ENCODE data around the gene RC3H2. TPM values are rescaled to one million over a fixed set of nuclear protein-coding genes. Genes with fewer than 3 reads are reported as not detected.
A peak's percentile ranks its signal among the peaks of the same experiment; 100 is the strongest.

Gene RC3H2
- total and polyA plus RNA-seq, 2 donors from 2014 or later: 9.8 to 49.9 TPM

DNA sequence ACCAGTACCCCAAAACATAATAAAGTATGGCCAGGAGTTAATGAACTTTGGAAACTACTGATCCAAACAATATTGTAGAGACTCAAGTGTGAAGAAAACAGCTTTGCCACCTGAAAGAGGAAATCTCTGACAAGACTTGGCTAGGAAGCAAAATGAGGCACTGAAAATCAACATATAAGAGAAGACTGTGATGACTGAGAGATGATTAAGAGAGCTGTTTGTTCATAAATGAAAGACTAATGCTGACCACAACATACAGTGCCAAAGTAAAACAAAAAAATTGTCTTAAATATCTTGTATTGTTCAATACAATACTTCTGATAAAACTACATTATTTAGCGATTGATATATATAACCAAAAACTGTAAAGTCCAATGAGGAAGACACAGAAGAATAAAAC lies 7.2 kb downstream of the RC3H2 start:
- H3K9me3 ChIP-seq (ENCODE audit: control insufficient read depth in 2 of 3, insufficient read depth in 1 of 3, low read length in 3 of 3): no peaks in the 10 kb centered on the region
- H3K27ac ChIP-seq (ENCODE audit: low read depth in 2 of 2, low read length in 2 of 2): no peak overlapping the region
- peaks cover 0 to 10% (median 0%) of the 10 kb centered on the region in 3 donors for H3K4me1 ChIP-seq (ENCODE audit: control insufficient read depth in 2 of 3, insufficient read depth in 2 of 3, low read depth in 1 of 3, low read length in 3 of 3)
- intact Hi-C loops (cut with DNase I): no loop called here
- H3K36me3 ChIP-seq (ENCODE audit: control insufficient read depth in 2 of 3, insufficient read depth in 3 of 3, low read length in 3 of 3): no peaks in the 10 kb centered on the region
- no peaks in the 10 kb centered on the region for H3K27me3 ChIP-seq (ENCODE audit: control insufficient read depth, insufficient read depth, low read length)
- no peak overlapping the region for H3K9ac ChIP-seq (ENCODE audit: low read length in 3 of 3)
- DNase-seq (peak in 1 of 5 donors; percentile 1), FAIRE-seq (no peak)
- TF ChIP-seq, protein P1, sequence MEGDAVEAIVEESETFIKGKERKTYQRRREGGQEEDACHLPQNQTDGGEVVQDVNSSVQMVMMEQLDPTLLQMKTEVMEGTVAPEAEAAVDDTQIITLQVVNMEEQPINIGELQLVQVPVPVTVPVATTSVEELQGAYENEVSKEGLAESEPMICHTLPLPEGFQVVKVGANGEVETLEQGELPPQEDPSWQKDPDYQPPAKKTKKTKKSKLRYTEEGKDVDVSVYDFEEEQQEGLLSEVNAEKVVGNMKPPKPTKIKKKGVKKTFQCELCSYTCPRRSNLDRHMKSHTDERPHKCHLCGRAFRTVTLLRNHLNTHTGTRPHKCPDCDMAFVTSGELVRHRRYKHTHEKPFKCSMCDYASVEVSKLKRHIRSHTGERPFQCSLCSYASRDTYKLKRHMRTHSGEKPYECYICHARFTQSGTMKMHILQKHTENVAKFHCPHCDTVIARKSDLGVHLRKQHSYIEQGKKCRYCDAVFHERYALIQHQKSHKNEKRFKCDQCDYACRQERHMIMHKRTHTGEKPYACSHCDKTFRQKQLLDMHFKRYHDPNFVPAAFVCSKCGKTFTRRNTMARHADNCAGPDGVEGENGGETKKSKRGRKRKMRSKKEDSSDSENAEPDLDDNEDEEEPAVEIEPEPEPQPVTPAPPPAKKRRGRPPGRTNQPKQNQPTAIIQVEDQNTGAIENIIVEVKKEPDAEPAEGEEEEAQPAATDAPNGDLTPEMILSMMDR (IDR thresholded peaks at IDR 0.05; ENCODE audit: borderline replicate concordance, extremely low read depth, insufficient read depth): no peak
- no peak overlapping the region for H3K4me3 ChIP-seq (ENCODE audit: low read length in 3 of 3)

DNA sequence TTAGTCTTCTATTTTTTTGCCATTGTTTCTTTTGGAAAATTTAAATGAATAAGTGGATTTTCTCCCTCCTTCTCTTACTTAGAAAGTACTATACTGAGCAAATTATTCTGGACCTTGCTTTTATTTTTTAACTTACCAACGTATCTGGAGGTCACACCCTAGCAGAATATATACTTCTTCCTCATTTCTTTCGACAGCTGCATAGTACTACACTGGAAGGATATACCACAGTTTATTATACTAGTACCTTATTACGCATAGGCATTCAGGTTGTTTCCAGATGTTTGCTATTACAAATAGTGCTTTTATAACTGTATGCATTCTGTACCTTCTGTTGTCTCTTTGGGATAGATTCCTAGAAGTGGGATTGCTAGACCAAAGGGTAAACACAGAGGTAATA lies 16.7 kb downstream of the RC3H2 start:
- DNase-seq (no peak), FAIRE-seq (no peak)
- no peak overlapping the region for H3K9ac ChIP-seq (ENCODE audit: low read length in 3 of 3)
- H3K36me3 ChIP-seq (ENCODE audit: control insufficient read depth in 2 of 3, insufficient read depth in 3 of 3, low read length in 3 of 3): peaks cover 10 to 24% (median 16%) of the 10 kb centered on the region in 3 donors
- H3K4me1 ChIP-seq (ENCODE audit: control insufficient read depth in 2 of 3, insufficient read depth in 2 of 3, low read depth in 1 of 3, low read length in 3 of 3): no peaks in the 10 kb centered on the region
- intact Hi-C loops (cut with DNase I): no loop called here
- H3K9me3 ChIP-seq (ENCODE audit: control insufficient read depth in 2 of 3, insufficient read depth in 1 of 3, low read length in 3 of 3): no peaks in the 10 kb centered on the region
- no peak overlapping the region for H3K27ac ChIP-seq (ENCODE audit: low read depth in 2 of 2, low read length in 2 of 2)
- H3K27me3 ChIP-seq (ENCODE audit: control insufficient read depth, insufficient read depth, low read length): no peaks in the 10 kb centered on the region
- TF ChIP-seq, protein P1 (IDR thresholded peaks at IDR 0.05; ENCODE audit: borderline replicate concordance, extremely low read depth, insufficient read depth): no peak
- H3K4me3 ChIP-seq (ENCODE audit: low read length in 3 of 3): no peak overlapping the region

DNA sequence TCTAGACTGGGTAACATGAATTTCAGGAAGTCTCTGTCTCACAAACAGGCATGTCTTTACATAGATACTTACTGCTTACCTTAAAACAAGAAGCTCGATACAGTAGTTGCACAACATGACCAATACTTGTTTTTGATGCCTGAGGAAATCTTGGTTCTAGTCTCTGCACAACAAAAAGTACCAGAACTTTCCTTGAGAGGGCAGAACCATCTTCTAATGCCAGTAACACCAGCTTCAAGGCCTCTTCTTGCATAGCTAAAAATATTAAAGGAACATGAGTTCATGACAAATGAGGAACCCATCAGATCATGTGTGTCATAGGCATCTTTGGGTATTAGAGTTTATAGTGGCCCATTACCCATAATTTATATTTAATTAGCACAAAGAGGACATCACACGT lies 22.0 kb downstream of the RC3H2 start:
- Histone ChIP-seq H3K9ac (ENCODE audit: low read length in 3 of 3) (no peak overlapping the region), H3K27me3 (ENCODE audit: control insufficient read depth, insufficient read depth, low read length) (no peaks in the 10 kb centered on the region), H3K27ac (ENCODE audit: low read depth in 2 of 2, low read length in 2 of 2) (no peak overlapping the region), H3K36me3 (ENCODE audit: control insufficient read depth in 2 of 3, insufficient read depth in 3 of 3, low read length in 3 of 3) (peaks cover 10 to 43% (median 21%) of the 10 kb centered on the region in 3 donors), H3K9me3 (ENCODE audit: control insufficient read depth in 2 of 3, insufficient read depth in 1 of 3, low read length in 3 of 3) (no peaks in the 10 kb centered on the region), H3K4me3 (ENCODE audit: low read length in 3 of 3) (no peak overlapping the region), H3K4me1 (ENCODE audit: control insufficient read depth in 2 of 3, insufficient read depth in 2 of 3, low read depth in 1 of 3, low read length in 3 of 3) (no peaks in the 10 kb centered on the region)
- DNase-seq: no peak
- FAIRE-seq: no peak
- TF ChIP-seq, protein P1 (IDR thresholded peaks at IDR 0.05; ENCODE audit: borderline replicate concordance, extremely low read depth, insufficient read depth): no peak
- intact Hi-C loops (cut with DNase I): no loop called here

DNA sequence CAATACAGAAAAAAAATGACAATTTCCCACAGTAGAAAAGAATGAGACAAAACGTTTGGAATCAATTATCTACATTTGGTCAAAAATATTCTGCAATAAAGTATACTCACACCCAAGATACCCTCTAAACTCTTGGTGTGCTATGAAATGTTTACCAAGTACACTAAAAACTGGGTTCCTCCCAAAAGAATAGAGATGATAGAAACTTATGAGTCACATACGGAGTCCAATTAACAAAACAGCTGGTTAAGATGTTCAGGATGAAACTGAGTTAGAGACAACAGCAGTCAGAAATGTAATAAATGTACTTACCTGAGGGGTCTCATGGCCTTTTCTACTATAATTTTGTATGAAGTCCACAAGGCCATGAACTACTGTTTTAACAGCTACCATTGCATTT lies 25.7 kb downstream of the RC3H2 start:
- no peak overlapping the region for H3K4me3 ChIP-seq (ENCODE audit: low read length in 3 of 3)
- peaks cover 14 to 62% (median 37%) of the 10 kb centered on the region in 3 donors for H3K36me3 ChIP-seq (ENCODE audit: control insufficient read depth in 2 of 3, insufficient read depth in 3 of 3, low read length in 3 of 3)
- DNase-seq (no peak), FAIRE-seq (no peak)
- no peak overlapping the region for H3K9ac ChIP-seq (ENCODE audit: low read length in 3 of 3)
- no peaks in the 10 kb centered on the region for H3K27me3 ChIP-seq (ENCODE audit: control insufficient read depth, insufficient read depth, low read length)
- H3K4me1 ChIP-seq (ENCODE audit: control insufficient read depth in 2 of 3, insufficient read depth in 2 of 3, low read depth in 1 of 3, low read length in 3 of 3): no peaks in the 10 kb centered on the region
- no peaks in the 10 kb centered on the region for H3K9me3 ChIP-seq (ENCODE audit: control insufficient read depth in 2 of 3, insufficient read depth in 1 of 3, low read length in 3 of 3)
- intact Hi-C loops (cut with DNase I): no loop called here
- TF ChIP-seq, protein P1 (IDR thresholded peaks at IDR 0.05; ENCODE audit: borderline replicate concordance, extremely low read depth, insufficient read depth): no peak
- no peak overlapping the region for H3K27ac ChIP-seq (ENCODE audit: low read depth in 2 of 2, low read length in 2 of 2)
